Stimulated activated naive CD8-positive, alpha-beta T cell treated with anti-CD3 and anti-CD28 coated beads, Interleukin-15, amount 100 ng/mL, for 72 hours (primary cell): Measurements from ENCODE around the gene SLC26A1.

Experiments
- ATAC-seq: fragments of 150-1000 bp; cut with Tn5 transposase; 2 replicates; pipeline ENCODE4 v1.10.0; 2021; ENCODE audit warnings: mild to moderate bottlenecking, moderate library complexity
- DNase-seq, 2 donors: peaks; one replicate each; pipeline ENCODE4 v3.0.0; 2021 to 2022
- H3K27ac Mint-ChIP-seq, 2 donors: one replicate each; pipeline ENCODE4 v1.8.0; 2022; ENCODE audit warnings: mild to moderate bottlenecking in 2 of 2, mixed read lengths in 2 of 2, moderate library complexity in 2 of 2
- H3K27me3 Mint-ChIP-seq: one replicate; pipeline ENCODE4 v1.8.0; 2022; ENCODE audit warnings: mixed read lengths
- H3K4me1 Mint-ChIP-seq: one replicate; pipeline ENCODE4 v1.8.0; 2022; ENCODE audit warnings: mild to moderate bottlenecking, mixed read lengths
- H3K4me3 Mint-ChIP-seq, 2 donors: one replicate each; pipeline ENCODE4 v1.8.0; 2022; ENCODE audit warnings: mild to moderate bottlenecking in 2 of 2, mixed read lengths in 2 of 2, moderate library complexity in 1 of 2
- H3K9me3 Mint-ChIP-seq, 2 donors: one replicate each; pipeline ENCODE4 v1.8.0; 2022; ENCODE audit warnings: mixed read lengths in 2 of 2

The SLC26A1 gene

GRCh38 chr4:962231-963208 is 30.7 kb downstream of the SLC26A1 start:
- Mint-ChIP-seq H3K4me3 (peak overlapping the region in 1 of 2 donors; percentile 27), H3K9me3 (no peaks in the 10 kb centered on the region), H3K4me1 (no peaks in the 10 kb centered on the region), H3K27me3 (no peaks in the 10 kb centered on the region), H3K27ac (peak overlapping the region in 1 of 2 donors; percentile 59)
- ATAC-seq (no peak), DNase-seq (no peak)

GRCh38 chr4:961351-962230 is 31.6 kb downstream of the SLC26A1 start:
- no peaks in the 10 kb centered on the region for H3K9me3 Mint-ChIP-seq
- ATAC-seq (peak; percentile 28), DNase-seq (no peak)
- H3K4me3 Mint-ChIP-seq = no peak overlapping the region
- H3K27ac Mint-ChIP-seq = no peak overlapping the region
- H3K4me1 Mint-ChIP-seq = no peaks in the 10 kb centered on the region
- H3K27me3 Mint-ChIP-seq = no peaks in the 10 kb centered on the region

- Mint-ChIP-seq H3K9me3 (no peaks in the 10 kb centered on the region), H3K4me3 (no peak overlapping the region), H3K4me1 (no peaks in the 10 kb centered on the region), H3K27me3 (no peaks in the 10 kb centered on the region), H3K27ac (no peak overlapping the region)
- ATAC-seq (peak; percentile 7), DNase-seq (no peak)
These were observed 32.4 kb downstream of the SLC26A1 start for GRCh38 chr4:960636-961350.

- Mint-ChIP-seq H3K27ac (peak overlapping the region in 1 of 2 donors; percentile 71), H3K4me3 (no peak overlapping the region)
- no peak for DNase-seq
These were observed 33.0 kb downstream of the SLC26A1 start for GRCh38 chr4:960140-960635.

GRCh38 chr4:959338-960139 is 33.7 kb downstream of the SLC26A1 start:
- no peaks in the 10 kb centered on the region for H3K9me3 Mint-ChIP-seq
- no peak overlapping the region for H3K4me3 Mint-ChIP-seq
- no peaks in the 10 kb centered on the region for H3K4me1 Mint-ChIP-seq
- H3K27ac Mint-ChIP-seq = peak overlapping the region in 1 of 2 donors; percentile 71
- no peaks in the 10 kb centered on the region for H3K27me3 Mint-ChIP-seq
- DNase-seq (no peak), ATAC-seq (no peak)

More at GRCh38 chr4:960140-960635, 33.0 kb downstream of the SLC26A1 start:
- peak; percentile 42 for ATAC-seq
- Mint-ChIP-seq H3K27me3 (no peaks in the 10 kb centered on the region), H3K4me1 (no peaks in the 10 kb centered on the region), H3K9me3 (no peaks in the 10 kb centered on the region)

GRCh38 chr4:958696-959337 is 34.4 kb downstream of the SLC26A1 start:
- Mint-ChIP-seq H3K9me3 (no peaks in the 10 kb centered on the region), H3K27me3 (no peaks in the 10 kb centered on the region), H3K27ac (peak overlapping the region in 1 of 2 donors; percentile 27), H3K4me1 (no peaks in the 10 kb centered on the region), H3K4me3 (no peak overlapping the region)
- ATAC-seq (no peak), DNase-seq (no peak)

GRCh38 chr4:958314-958665 is 34.9 kb downstream of the SLC26A1 start:
- ATAC-seq (no peak), DNase-seq (no peak)
- Mint-ChIP-seq H3K9me3 (no peaks in the 10 kb centered on the region), H3K4me3 (no peak overlapping the region), H3K27ac (peak overlapping the region in 1 of 2 donors; percentile 27), H3K4me1 (no peaks in the 10 kb centered on the region), H3K27me3 (no peaks in the 10 kb centered on the region)

GRCh38 chr4:957581-958313 is 35.5 kb downstream of the SLC26A1 start:
- no peak overlapping the region for H3K27ac Mint-ChIP-seq

GRCh38 chr4:957231-957580 is 36.0 kb downstream of the SLC26A1 start:
- Mint-ChIP-seq H3K9me3 (no peaks in the 10 kb centered on the region), H3K27ac (no peak overlapping the region), H3K4me1 (no peaks in the 10 kb centered on the region), H3K4me3 (no peak overlapping the region), H3K27me3 (no peaks in the 10 kb centered on the region)
- no peak for DNase-seq
- ATAC-seq = no peak

More at GRCh38 chr4:957581-958313, 35.5 kb downstream of the SLC26A1 start:
- Mint-ChIP-seq H3K27me3 (no peaks in the 10 kb centered on the region), H3K9me3 (no peaks in the 10 kb centered on the region), H3K4me3 (no peak overlapping the region), H3K4me1 (no peaks in the 10 kb centered on the region)
- ATAC-seq = no peak
- DNase-seq = no peak

GRCh38 chr4:956531-957230 is 36.5 kb downstream of the SLC26A1 start:
- no peak overlapping the region for H3K4me3 Mint-ChIP-seq

GRCh38 chr4:955931-956381 is 37.2 kb downstream of the SLC26A1 start:
- no peak overlapping the region for H3K4me3 Mint-ChIP-seq
- H3K4me1 Mint-ChIP-seq = no peaks in the 10 kb centered on the region
- no peaks in the 10 kb centered on the region for H3K9me3 Mint-ChIP-seq
- ATAC-seq (no peak), DNase-seq (no peak)
- H3K27ac Mint-ChIP-seq = no peak overlapping the region
- H3K27me3 Mint-ChIP-seq = no peaks in the 10 kb centered on the region

More at GRCh38 chr4:956531-957230, 36.5 kb downstream of the SLC26A1 start:
- Mint-ChIP-seq H3K4me1 (no peaks in the 10 kb centered on the region), H3K27ac (peak overlapping the region in 1 of 2 donors; percentile 12), H3K27me3 (no peaks in the 10 kb centered on the region), H3K9me3 (no peaks in the 10 kb centered on the region)
- DNase-seq (no peak), ATAC-seq (no peak)

- Mint-ChIP-seq H3K27ac (no peak overlapping the region), H3K4me3 (no peak overlapping the region), H3K27me3 (no peaks in the 10 kb centered on the region), H3K9me3 (no peaks in the 10 kb centered on the region), H3K4me1 (no peaks in the 10 kb centered on the region)
- ATAC-seq (no peak), DNase-seq (no peak)
These were observed 37.9 kb downstream of the SLC26A1 start for GRCh38 chr4:955161-955921.
